Hepatocyte (in vitro differentiated cells): ENCODE data around the gene RIPOR2.

Experiments
- EZH2 ChIP-seq: fragments of 200-600 bp; sonication (generic); IDR thresholded peaks from 2 replicates; pipeline ENCODE4 v1.6.1; 2016; ENCODE audit warnings: antibody characterized with exemption, mild to moderate bottlenecking, borderline replicate concordance
- EZH2phosphoT487 ChIP-seq: fragments of 200-600 bp; sonication (generic); IDR thresholded peaks from one replicate; pipeline ENCODE4 v1.6.1; 2018; ENCODE audit warnings: antibody characterized with exemption, mild to moderate bottlenecking, low read depth, moderate library complexity; ENCODE audit not compliant: unreplicated experiment, severe bottlenecking
- TF ChIP-seq, protein P1 (sequence below): fragments of 200-600 bp; sonication (generic); IDR thresholded peaks from 2 replicates; pipeline ENCODE4 v1.5.1; 2016; ENCODE audit warnings: antibody characterized with exemption, mild to moderate bottlenecking; ENCODE audit not compliant: poor library complexity

DNA sequence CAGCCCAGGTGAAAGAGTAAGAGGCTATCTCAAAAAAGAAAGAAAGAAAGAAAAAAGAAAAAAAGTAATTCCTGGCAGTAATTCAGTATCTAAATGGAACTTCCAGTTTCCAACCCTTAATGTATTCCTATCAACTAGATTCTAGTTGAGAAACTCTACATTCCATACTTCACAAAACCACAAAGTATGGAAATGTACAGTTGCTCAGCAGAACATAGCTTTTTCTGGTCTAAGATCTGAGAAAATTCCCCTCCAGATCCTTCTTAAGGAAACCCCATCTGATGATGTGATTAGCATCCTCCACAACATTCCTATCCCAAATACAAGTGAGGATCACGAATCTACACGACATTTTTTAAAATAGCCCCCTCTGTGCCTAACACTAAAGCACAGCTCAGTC, 140.7 kb downstream of the RIPOR2 start:
- TF ChIP-seq EZH2 (no peak), EZH2phosphoT487 (no peak)
- TF ChIP-seq, protein P1, sequence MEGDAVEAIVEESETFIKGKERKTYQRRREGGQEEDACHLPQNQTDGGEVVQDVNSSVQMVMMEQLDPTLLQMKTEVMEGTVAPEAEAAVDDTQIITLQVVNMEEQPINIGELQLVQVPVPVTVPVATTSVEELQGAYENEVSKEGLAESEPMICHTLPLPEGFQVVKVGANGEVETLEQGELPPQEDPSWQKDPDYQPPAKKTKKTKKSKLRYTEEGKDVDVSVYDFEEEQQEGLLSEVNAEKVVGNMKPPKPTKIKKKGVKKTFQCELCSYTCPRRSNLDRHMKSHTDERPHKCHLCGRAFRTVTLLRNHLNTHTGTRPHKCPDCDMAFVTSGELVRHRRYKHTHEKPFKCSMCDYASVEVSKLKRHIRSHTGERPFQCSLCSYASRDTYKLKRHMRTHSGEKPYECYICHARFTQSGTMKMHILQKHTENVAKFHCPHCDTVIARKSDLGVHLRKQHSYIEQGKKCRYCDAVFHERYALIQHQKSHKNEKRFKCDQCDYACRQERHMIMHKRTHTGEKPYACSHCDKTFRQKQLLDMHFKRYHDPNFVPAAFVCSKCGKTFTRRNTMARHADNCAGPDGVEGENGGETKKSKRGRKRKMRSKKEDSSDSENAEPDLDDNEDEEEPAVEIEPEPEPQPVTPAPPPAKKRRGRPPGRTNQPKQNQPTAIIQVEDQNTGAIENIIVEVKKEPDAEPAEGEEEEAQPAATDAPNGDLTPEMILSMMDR, result no peak
